Fibroblast of skin of back (primary cell): ENCODE data around the gene KRTAP4-12.
"Not testable (repeated sequence)": the region's sequence is repeated elsewhere in the genome, so short reads cannot be mapped to it uniquely, and the experiment has no call there.

ENCODE experiments used
- DNase-seq: peaks from one replicate; pipeline ENCODE4 v3.0.0-alpha.2; 2013

The KRTAP4-12 gene

GRCh38 chr17:41084100-41084856, 39.7 kb downstream of the KRTAP4-12 start, which contains the start of gene KRTAP4-7:
TSS of gene KRTAP4-7 (plus strand) at chr17:41084150. CDS start at chr17:41084207, 57 bp downstream.
- DNase-seq: not testable (repeated sequence)

- peak; percentile 86 for DNase-seq
Measured at GRCh38 chr17:41083427-41083826, 40.6 kb downstream of the KRTAP4-12 start.

GRCh38 chr17:41082626-41083025, 41.4 kb downstream of the KRTAP4-12 start:
- no peak for DNase-seq

GRCh38 chr17:41076788-41077187, 47.2 kb downstream of the KRTAP4-12 start:
- DNase-seq: no peak

GRCh38 chr17:41073676-41074075, 50.3 kb downstream of the KRTAP4-12 start:
- no peak for DNase-seq
